Measurements from ENCODE around the gene CBX5.

The CBX5 gene

GRCh38 chr12:54184024-54184805 lies 95.7 kb downstream of the CBX5 start:
- TF ChIP-seq, protein P1, sequence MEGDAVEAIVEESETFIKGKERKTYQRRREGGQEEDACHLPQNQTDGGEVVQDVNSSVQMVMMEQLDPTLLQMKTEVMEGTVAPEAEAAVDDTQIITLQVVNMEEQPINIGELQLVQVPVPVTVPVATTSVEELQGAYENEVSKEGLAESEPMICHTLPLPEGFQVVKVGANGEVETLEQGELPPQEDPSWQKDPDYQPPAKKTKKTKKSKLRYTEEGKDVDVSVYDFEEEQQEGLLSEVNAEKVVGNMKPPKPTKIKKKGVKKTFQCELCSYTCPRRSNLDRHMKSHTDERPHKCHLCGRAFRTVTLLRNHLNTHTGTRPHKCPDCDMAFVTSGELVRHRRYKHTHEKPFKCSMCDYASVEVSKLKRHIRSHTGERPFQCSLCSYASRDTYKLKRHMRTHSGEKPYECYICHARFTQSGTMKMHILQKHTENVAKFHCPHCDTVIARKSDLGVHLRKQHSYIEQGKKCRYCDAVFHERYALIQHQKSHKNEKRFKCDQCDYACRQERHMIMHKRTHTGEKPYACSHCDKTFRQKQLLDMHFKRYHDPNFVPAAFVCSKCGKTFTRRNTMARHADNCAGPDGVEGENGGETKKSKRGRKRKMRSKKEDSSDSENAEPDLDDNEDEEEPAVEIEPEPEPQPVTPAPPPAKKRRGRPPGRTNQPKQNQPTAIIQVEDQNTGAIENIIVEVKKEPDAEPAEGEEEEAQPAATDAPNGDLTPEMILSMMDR (IDR thresholded peaks at IDR 0.05): no peak
- Histone ChIP-seq H3K27ac (no peak overlapping the region), H3K4me3 (no peak overlapping the region)
- DNase-seq (ENCODE audit: low spot score): no peak

- TF ChIP-seq, protein P1 (IDR thresholded peaks at IDR 0.05): no peak
- Histone ChIP-seq H3K4me3 (no peak overlapping the region), H3K27ac (no peak overlapping the region)
- DNase-seq (ENCODE audit: low spot score): no peak
Measured at GRCh38 chr12:54182981-54183380, 96.9 kb downstream of the CBX5 start.

GRCh38 chr12:54182086-54182485 lies 97.8 kb downstream of the CBX5 start:
- TF ChIP-seq, protein P1 (IDR thresholded peaks at IDR 0.05): no peak
- no peak overlapping the region for H3K4me3 ChIP-seq
- DNase-seq (ENCODE audit: low spot score): no peak
- H3K27ac ChIP-seq: no peak overlapping the region

All from coronary artery (tissue), 2 donors.